K562 (cell line): ENCODE results near the gene GALNT5. TPM values are rescaled to one million over a fixed set of nuclear protein-coding genes. Genes with fewer than 3 reads are reported as not detected.

ENCODE experiments used
- CBX8 ChIP-seq: fragments of 200-600 bp; sonication (generic); IDR thresholded peaks from 2 replicates; pipeline ENCODE4 v1.6.1; 2012; ENCODE audit warnings: borderline replicate concordance, mixed run types, low read depth, mild to moderate bottlenecking, moderate library complexity, mixed read lengths, low read length, control low read depth, inconsistent platforms; ENCODE audit not compliant: poor library complexity, severe bottlenecking; ENCODE audit errors: extremely low read depth
- CCAR2 ChIP-seq: fragments of 200-400 bp; formaldehyde crosslinking; IDR thresholded peaks from 2 replicates; pipeline ENCODE4 v1.6.1; 2017; ENCODE audit warnings: mild to moderate bottlenecking, low read depth, low read length
- DIDO1 ChIP-seq: fragments of 450-650 bp; IDR thresholded peaks from 2 replicates; pipeline ENCODE4 v1.6.1; 2016; ENCODE audit warnings: low read depth, missing biosample characterization, missing genetic modification characterization
- E2F8 ChIP-seq: fragments of 450-650 bp; IDR thresholded peaks from 2 replicates; pipeline ENCODE4 v1.7.1; 2018; ENCODE audit warnings: mild to moderate bottlenecking, low read depth; ENCODE audit not compliant: partially characterized antibody
- ELF2 ChIP-seq: fragments of 250-450 bp; sonication (Bioruptor Pico); IDR thresholded peaks from 2 replicates; pipeline ENCODE4 v1.5.0; 2021; ENCODE audit warnings: mild to moderate bottlenecking
- FOXJ2 ChIP-seq: fragments of 200-800 bp; sonication (Bioruptor generic); IDR thresholded peaks from 2 replicates; pipeline ENCODE4 v1.6.1; 2016; ENCODE audit warnings: missing genetic modification characterization, missing compliant biosample characterization
- MAX ChIP-seq: sonication (generic); formaldehyde crosslinking; IDR thresholded peaks from 2 replicates; pipeline ENCODE4 v1.9.0; 2022; ENCODE audit warnings: mild to moderate bottlenecking, missing genetic modification reagents
- MTA3 ChIP-seq: fragments of 450-650 bp; formaldehyde crosslinking; IDR thresholded peaks from 2 replicates; pipeline ENCODE4 v1.6.1; 2017; ENCODE audit warnings: mild to moderate bottlenecking, borderline replicate concordance
- NCOA1 ChIP-seq: fragments of 450-650 bp; IDR thresholded peaks from 2 replicates; pipeline ENCODE4 v1.6.1; 2016; ENCODE audit warnings: low read depth
- PRDM10 ChIP-seq: fragments of 450-650 bp; IDR thresholded peaks from 2 replicates; pipeline ENCODE4 v1.6.1; 2018; ENCODE audit not compliant: partially characterized antibody
- RB1 ChIP-seq: fragments of 450-650 bp; IDR thresholded peaks from 2 replicates; pipeline ENCODE4 v1.6.1; 2017; ENCODE audit warnings: low read depth, mild to moderate bottlenecking
- SETDB1 ChIP-seq: IDR thresholded peaks from one replicate; pipeline ENCODE4 v1.6.1; 2012; ENCODE audit warnings: low read length, control low read depth, inconsistent platforms
- SRSF9 ChIP-seq: fragments of 200-400 bp; formaldehyde crosslinking; IDR thresholded peaks from 2 replicates; pipeline ENCODE4 v1.6.1; 2017; ENCODE audit warnings: low read depth, low read length, borderline replicate concordance
- TBP ChIP-seq: optimal IDR thresholded peaks from 2 replicates; pipeline ENCODE3; 2011; ENCODE audit warnings: low read depth, low read length, improper control_type of control experiment
- TRIM28 ChIP-seq: fragments of 450-650 bp; IDR thresholded peaks from 2 replicates; pipeline ENCODE4 v1.6.1; 2017
- ZBTB9 ChIP-seq: fragments of 450-650 bp; formaldehyde crosslinking; IDR thresholded peaks from 2 replicates; pipeline ENCODE4 v1.4.0; 2020; ENCODE audit warnings: mild to moderate bottlenecking, moderate library complexity
- ZEB2 ChIP-seq: fragments of 450-650 bp; IDR thresholded peaks from 2 replicates; pipeline ENCODE4 v1.6.1; 2016
- ZNF274 ChIP-seq: IDR thresholded peaks from 2 replicates; pipeline ENCODE4 v1.6.1; 2011; ENCODE audit warnings: low read depth, mild to moderate bottlenecking, low read length, moderate library complexity, borderline replicate concordance
- ZNF507 ChIP-seq: conservative IDR thresholded peaks from 2 replicates; pipeline ENCODE4 v1.6.1; 2017; ENCODE audit warnings: missing genetic modification characterization, missing compliant biosample characterization
- ZNF696 ChIP-seq: fragments of 250-450 bp; sonication (Bioruptor Pico); conservative IDR thresholded peaks from 2 replicates; pipeline ENCODE4 v1.4.0; 2020; ENCODE audit warnings: mild to moderate bottlenecking, moderate library complexity
- ZNF707 ChIP-seq: fragments of 250-450 bp; sonication (Bioruptor Pico); conservative IDR thresholded peaks from 2 replicates; pipeline ENCODE4 v1.8.0; 2022; ENCODE audit warnings: inconsistent platforms, mild to moderate bottlenecking, moderate library complexity
- polyA plus RNA-seq, 8 experiments: library from polyadenylated mRNA; depleted of rRNA in 4 of 8; stranded (reverse) in 5 of 8; unstranded in 3 of 8; fragments of >200 nt; fragmentation: Nextera tagmentation in 2 of 8; fragmentation: Illumina TruSeq in 1 of 8; extraction: Ambion mirVana in 2 of 8; extraction: Trizol in 1 of 8; gene quantifications; 2 replicates each; pipeline versions ENCODE4 v1.2.1 to v1.2.3, GENCODE V29; 2011 to 2014; ENCODE audit warnings: inconsistent platforms in 1 of 8, missing spikeins in 1 of 8
- total RNA-seq, 7 experiments: library from RNA; depleted of rRNA in 6 of 7; stranded (reverse); fragments of >200 nt in 6 of 7; fragmentation: Illumina TruSeq in 2 of 7; extraction: Trizol in 2 of 7; gene quantifications; 2 replicates each; pipeline versions ENCODE4 v1.2.1 to v1.2.3, GENCODE V29; 2011 to 2021; ENCODE audit warnings: low replicate concordance in 1 of 7

Gene GALNT5
- total and polyA plus RNA-seq, 9 of the 15 experiments (the other 6 are each of a cell fraction or from before 2014, with no cell fraction given), result 21.6 to 73.0 (median 54.7) TPM

GRCh38 chr2:157324331-157324843, 66.9 kb downstream of the GALNT5 start (continued):
- TF ChIP-seq E2F8 (no peak), SETDB1 (no peak), ZNF707 (CRISPR knock-in tag) (no peak), ZBTB9 (CRISPR knock-in tag) (peak; percentile 94), ELF2 (CRISPR knock-in tag) (no peak), ZEB2 (peak; percentile 94), DIDO1 (tag) (peak; percentile 38; the same call in 1 of the 2 replicates), MAX (CRISPR knock-in tag) (no peak), SRSF9 (no peak), MTA3 (peak; percentile 97), ZNF696 (no peak), CBX8 (no peak), CCAR2 (no peak), ZNF274 (peak; percentile 23; the same call in 1 of the 2 replicates), FOXJ2 (tag) (peak; percentile 94), TRIM28 (peak; percentile 88), NCOA1 (peak; percentile 95), TBP (no peak), RB1 (peak; percentile 50; the same call in 1 of the 2 replicates), PRDM10 (peak; percentile 48), ZNF507 (tag) (no peak)
